HL-60 (cell line): Measurements from ENCODE around the gene CFAP46.

Source experiments
- DNase-seq, 2 experiments: peaks; one replicate each; pipeline ENCODE4 v3.0.0-alpha.2; 2010 to 2020; ENCODE audit warnings: low read depth in 1 of 2, low spot score in 1 of 2
- H3K27ac ChIP-seq: fragments of 250-450 bp; sonication (Bioruptor Pico); replicated peaks from 2 replicates; pipeline ENCODE4 v1.5.1; 2020; ENCODE audit warnings: mild to moderate bottlenecking, moderate library complexity
- H3K27me3 ChIP-seq: fragments of 250-450 bp; sonication (Bioruptor Pico); 2 replicates; pipeline ENCODE4 v1.5.1; 2021; ENCODE audit warnings: mild to moderate bottlenecking, moderate library complexity; ENCODE audit not compliant: insufficient read depth, poor library complexity, severe bottlenecking
- H3K4me3 ChIP-seq: replicated peaks from 2 replicates; pipeline ENCODE4 v1.5.1; 2011; ENCODE audit warnings: mild to moderate bottlenecking, control low read depth, low read length; ENCODE audit not compliant: insufficient read depth
- CTCF ChIP-seq: IDR thresholded peaks from one replicate; pipeline ENCODE4 v1.5.1; 2011; ENCODE audit warnings: low read length, control low read depth, inconsistent platforms; ENCODE audit not compliant: insufficient read depth
- GABPA ChIP-seq: IDR thresholded peaks from 2 replicates; pipeline ENCODE4 v1.6.1; 2012; ENCODE audit warnings: low read depth
- POLR2AphosphoS5 ChIP-seq: IDR thresholded peaks from 2 replicates; pipeline ENCODE4 v1.6.1; 2012; ENCODE audit warnings: low read depth
- REST ChIP-seq: IDR thresholded peaks from 2 replicates; pipeline ENCODE4 v1.6.1; 2012; ENCODE audit warnings: low read depth; ENCODE audit not compliant: insufficient replicate concordance
- SPI1 ChIP-seq: IDR thresholded peaks from 2 replicates; pipeline ENCODE4 v1.6.1; 2012; ENCODE audit warnings: low read depth, mild to moderate bottlenecking, borderline replicate concordance

CFAP46 gene

DNA sequence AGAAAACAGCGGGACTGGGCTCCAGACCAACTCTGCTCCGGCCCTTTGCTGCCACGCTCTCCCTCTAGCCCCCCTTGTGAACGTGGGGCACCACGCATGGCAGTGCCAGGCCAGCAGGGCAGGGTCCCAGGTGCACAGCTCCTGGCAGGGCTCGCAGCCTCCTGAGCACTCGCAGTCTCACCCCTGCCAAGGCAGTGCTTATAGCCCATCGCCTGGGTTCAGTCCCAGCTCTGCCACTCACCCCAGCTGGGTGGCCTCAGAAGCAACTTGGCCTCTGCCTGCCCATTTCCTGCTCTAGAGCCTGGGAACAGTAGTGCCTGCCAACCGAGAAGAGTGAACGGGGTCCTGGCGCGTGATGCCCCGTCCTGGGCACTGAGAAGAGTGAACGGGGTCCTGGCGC is 36.3 kb downstream of the CFAP46 start:
- DNase-seq = no peak
- Histone ChIP-seq H3K4me3 (no peak overlapping the region), H3K27ac (no peak overlapping the region), H3K27me3 (no peaks in the 10 kb centered on the region)
- TF ChIP-seq GABPA (no peak), REST (no peak), POLR2AphosphoS5 (no peak), CTCF (no peak), SPI1 (no peak)

GRCh38 chr10:132905661-132906060 is 36.7 kb downstream of the CFAP46 start:
- Histone ChIP-seq H3K4me3 (no peak overlapping the region), H3K27ac (no peak overlapping the region), H3K27me3 (no peaks in the 10 kb centered on the region)
- DNase-seq = no peak
- no peak for TF ChIP-seq POLR2AphosphoS5
- no peak for TF ChIP-seq GABPA
- TF ChIP-seq SPI1 = no peak
- no peak for TF ChIP-seq REST
- TF ChIP-seq CTCF = no peak

DNA sequence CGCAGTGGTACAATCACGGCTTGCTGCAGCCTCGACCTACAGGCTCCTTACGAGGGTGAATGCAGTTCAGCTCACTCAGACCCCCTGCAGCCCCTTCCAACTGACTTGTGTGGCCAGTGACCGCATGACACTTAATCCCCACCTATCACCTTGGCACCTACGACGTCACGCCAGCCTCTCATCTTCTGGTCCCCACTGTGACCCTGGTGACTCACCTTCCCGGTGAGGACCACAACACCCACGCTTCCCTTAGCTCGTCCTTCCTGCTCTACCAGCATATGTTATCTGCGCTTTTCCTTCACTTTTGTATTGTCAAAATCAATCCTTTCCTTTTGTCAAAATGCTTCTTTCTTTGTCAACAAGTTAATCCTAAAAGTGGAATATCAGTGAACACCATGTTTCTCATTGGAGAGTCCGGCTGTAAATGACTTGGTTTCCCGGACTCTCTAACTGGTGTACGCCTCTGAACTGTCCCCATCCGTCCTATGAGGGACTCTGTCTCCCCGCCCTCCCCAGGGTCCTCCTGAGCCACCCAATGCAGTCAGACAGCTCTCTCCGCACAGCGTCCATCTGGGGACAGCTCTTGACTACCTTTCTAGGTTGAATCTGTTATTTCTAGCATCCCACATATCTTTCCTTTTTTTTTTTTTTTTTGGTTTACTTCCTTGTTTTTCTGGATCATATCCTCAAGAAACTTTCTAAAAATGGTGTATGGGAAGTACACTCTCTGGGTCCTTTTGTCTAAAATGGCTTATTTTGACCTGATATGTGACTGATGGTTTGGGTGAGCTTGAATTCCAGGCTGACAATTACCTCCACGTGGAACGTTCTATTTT is 37.3 kb downstream of the CFAP46 start:
- H3K27me3 ChIP-seq = no peaks in the 10 kb centered on the region
- TF ChIP-seq SPI1 = no peak
- TF ChIP-seq CTCF = no peak
- TF ChIP-seq POLR2AphosphoS5 = no peak
- TF ChIP-seq GABPA = no peak
- no peak for TF ChIP-seq REST
- H3K4me3 ChIP-seq = no peak overlapping the region
- DNase-seq = no peak
- H3K27ac ChIP-seq = no peak overlapping the region
